ENCODE data around the gene SPSB3. TPM values are rescaled to one million over a fixed set of nuclear protein-coding genes. Genes with fewer than 3 reads are reported as not detected.

The SPSB3 gene
- total RNA-seq, 3 donors from 2014 or later: 39.7 to 56.5 (median 52.2) TPM

DNA sequence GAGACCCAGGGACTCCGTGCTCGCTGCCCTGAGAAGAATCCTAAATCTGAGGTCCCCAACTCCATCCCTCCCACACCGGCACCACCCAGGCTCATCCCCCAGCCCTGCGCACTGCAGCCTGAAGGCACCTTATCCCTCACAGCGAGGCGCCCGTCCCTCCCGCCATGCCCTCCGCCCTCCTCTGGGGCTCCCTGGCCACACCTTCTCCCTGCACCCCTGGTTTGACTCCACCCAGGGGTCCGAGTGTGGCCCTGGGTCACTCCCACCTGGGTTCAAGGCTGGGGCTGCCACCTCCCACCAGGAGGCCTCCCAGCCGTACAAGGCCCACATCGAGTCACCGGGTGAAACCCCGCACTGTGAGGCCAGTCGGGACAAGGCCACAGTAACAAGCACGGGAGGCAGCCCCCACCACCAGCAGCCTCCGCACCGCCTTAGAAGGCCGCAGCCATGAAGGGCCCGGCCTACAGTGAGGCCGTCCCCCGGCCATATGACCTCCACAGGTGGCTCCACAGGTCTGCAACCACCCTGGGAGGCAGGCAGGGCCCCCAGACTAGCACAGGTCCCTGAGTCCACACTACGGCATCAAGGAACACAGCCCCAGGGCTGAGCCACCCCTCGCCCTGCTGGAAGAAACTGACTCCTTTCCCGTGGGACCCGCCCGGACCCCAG is 36.0 kb upstream of the SPSB3 start:
- intact Hi-C loops (cut with DNase I, micrococcal nuclease): no loop called here
- H3K36me3 ChIP-seq (ENCODE audit: low read depth): peaks cover 10% of the 10 kb centered on the region
- ATAC-seq (no peak), DNase-seq (no peak)
- no peaks in the 10 kb centered on the region for H3K4me1 ChIP-seq (ENCODE audit: low read depth)
- H3K9me3 ChIP-seq: no peaks in the 10 kb centered on the region
- H3K4me3 ChIP-seq: no peak overlapping the region
- TF ChIP-seq, protein P1, sequence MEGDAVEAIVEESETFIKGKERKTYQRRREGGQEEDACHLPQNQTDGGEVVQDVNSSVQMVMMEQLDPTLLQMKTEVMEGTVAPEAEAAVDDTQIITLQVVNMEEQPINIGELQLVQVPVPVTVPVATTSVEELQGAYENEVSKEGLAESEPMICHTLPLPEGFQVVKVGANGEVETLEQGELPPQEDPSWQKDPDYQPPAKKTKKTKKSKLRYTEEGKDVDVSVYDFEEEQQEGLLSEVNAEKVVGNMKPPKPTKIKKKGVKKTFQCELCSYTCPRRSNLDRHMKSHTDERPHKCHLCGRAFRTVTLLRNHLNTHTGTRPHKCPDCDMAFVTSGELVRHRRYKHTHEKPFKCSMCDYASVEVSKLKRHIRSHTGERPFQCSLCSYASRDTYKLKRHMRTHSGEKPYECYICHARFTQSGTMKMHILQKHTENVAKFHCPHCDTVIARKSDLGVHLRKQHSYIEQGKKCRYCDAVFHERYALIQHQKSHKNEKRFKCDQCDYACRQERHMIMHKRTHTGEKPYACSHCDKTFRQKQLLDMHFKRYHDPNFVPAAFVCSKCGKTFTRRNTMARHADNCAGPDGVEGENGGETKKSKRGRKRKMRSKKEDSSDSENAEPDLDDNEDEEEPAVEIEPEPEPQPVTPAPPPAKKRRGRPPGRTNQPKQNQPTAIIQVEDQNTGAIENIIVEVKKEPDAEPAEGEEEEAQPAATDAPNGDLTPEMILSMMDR (IDR thresholded peaks at IDR 0.05): no peak

DNA sequence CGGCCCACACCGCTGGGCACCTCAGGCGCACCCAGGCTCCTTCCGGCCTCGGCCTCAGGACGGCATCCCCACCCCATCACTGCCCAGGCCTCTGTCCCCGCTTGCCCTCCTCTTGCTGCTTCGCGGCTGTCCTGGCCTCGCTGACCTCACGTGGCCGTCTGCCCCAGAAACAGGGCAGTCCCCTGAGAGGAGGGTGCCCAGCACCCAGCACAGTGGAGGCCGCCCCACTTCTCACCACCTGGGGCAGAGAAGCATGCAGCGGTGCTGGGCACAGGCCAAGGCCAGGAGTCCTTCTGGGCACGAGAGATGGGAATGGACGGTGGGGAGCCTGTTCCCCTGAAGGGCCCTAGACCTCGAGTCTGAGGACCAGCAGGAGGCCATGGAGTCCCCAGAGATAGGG is 35.3 kb upstream of the SPSB3 start:
- ATAC-seq (no peak), DNase-seq (no peak)
- Histone ChIP-seq H3K4me3 (no peak overlapping the region), H3K36me3 (ENCODE audit: low read depth) (peaks cover 10% of the 10 kb centered on the region), H3K9me3 (no peaks in the 10 kb centered on the region), H3K4me1 (ENCODE audit: low read depth) (no peaks in the 10 kb centered on the region)
- intact Hi-C loops (cut with DNase I, micrococcal nuclease): no loop called here
- TF ChIP-seq, protein P1 (IDR thresholded peaks at IDR 0.05): no peak

DNA sequence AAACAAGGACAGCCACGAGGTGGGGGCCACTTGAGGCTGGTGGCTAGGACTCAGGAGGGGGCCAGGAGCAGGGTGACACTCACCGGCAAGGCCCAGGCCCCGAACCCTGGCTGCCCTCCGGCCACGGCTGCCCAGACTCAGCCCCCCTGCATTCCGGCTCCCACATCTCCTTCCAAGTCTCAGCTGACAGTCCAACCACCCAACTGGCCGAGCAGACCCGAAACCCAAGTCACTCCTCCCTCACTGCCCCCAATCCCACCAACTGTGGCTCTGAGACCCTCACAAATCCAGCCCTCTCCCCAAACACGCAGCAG is 34.9 kb upstream of the SPSB3 start:
- intact Hi-C loops (cut with DNase I, micrococcal nuclease): no loop called here
- TF ChIP-seq, protein P1 (IDR thresholded peaks at IDR 0.05): no peak
- ATAC-seq: no peak
- Histone ChIP-seq H3K4me1 (ENCODE audit: low read depth) (no peaks in the 10 kb centered on the region), H3K36me3 (ENCODE audit: low read depth) (peaks cover 6% of the 10 kb centered on the region), H3K9me3 (no peaks in the 10 kb centered on the region), H3K4me3 (no peak overlapping the region)
- no peak for DNase-seq

DNA sequence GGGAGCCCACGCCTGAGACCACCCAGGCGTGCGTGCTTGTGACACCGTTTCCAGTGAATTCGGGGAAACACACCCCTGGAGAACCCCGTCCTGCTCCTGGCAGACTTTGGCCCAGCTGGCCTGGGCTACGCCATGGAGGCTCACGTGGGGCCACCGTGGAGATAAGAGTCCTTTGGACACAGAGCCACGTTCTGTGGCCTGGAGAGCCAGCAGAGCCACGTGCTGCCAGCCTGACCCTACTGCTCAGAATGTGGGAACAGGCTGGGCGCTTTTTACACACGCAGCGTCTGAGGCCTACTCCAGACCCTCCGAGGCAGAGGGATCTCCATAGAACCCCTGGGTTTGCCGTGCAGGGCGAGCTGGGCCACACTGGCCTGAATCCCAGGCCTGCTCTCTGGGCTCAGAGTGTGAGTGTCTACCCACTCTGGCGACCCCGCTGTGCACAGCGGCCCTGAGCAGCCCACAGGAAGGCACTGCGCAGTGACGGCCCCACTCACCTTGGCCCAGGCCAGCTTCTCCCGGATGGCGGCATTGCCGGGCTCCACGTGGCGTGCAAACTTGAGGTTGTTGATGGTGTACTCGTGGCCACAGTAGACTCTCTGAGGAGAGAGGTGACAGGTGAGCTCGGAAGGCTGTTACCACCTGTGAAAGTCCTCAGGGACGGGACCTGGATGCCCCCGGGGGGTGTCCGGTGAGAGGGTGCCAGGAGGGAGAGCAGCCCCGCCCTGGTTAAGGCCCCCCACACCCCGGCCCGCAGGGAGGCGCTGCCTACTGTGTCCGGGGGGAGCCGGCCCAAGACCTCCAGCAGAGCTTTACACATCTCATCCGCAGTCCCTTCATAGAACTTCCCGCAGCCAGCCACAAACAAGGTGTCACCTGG is 34.3 kb upstream of the SPSB3 start:
- no peak overlapping the region for H3K4me3 ChIP-seq
- no peaks in the 10 kb centered on the region for H3K9me3 ChIP-seq
- no peaks in the 10 kb centered on the region for H3K4me1 ChIP-seq (ENCODE audit: low read depth)
- intact Hi-C loops (cut with DNase I, micrococcal nuclease): no loop called here
- no peak for ATAC-seq
- TF ChIP-seq, protein P1 (IDR thresholded peaks at IDR 0.05): no peak
- peaks cover 5% of the 10 kb centered on the region for H3K36me3 ChIP-seq (ENCODE audit: low read depth)
- DNase-seq: no peak

DNA sequence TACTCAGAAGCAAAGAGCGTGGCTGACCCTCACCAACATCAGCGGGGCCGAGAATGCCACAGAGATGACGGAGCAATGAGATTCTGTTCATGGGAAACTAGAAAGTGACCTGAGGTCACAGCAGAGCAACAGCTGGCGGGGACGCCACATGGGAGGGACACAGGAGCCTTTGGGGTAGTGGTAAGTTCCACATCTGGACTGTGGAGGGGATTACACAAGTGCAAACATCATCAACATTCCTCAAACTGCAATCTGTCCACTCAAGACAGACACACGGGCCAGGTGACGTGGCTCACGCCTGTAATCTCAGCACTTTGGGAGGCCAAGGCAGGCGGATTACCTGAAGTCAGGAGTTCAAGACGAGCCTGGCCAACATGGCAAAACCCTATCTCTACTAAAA is 33.1 kb upstream of the SPSB3 start:
- ATAC-seq: no peak
- Histone ChIP-seq H3K4me3 (no peak overlapping the region), H3K36me3 (ENCODE audit: low read depth) (peaks cover 5% of the 10 kb centered on the region), H3K9me3 (no peaks in the 10 kb centered on the region), H3K4me1 (ENCODE audit: low read depth) (no peaks in the 10 kb centered on the region)
- TF ChIP-seq, protein P1 (IDR thresholded peaks at IDR 0.05): no peak
- DNase-seq: no peak
- intact Hi-C loops (cut with DNase I, micrococcal nuclease): no loop called here

Measured in mucosa of descending colon (tissue), 3 donors.